Thoracic aorta (tissue), 2 donors: ENCODE measurements around the gene C11orf21. TPM values are rescaled to one million over a fixed set of nuclear protein-coding genes. Genes with fewer than 3 reads are reported as not detected.

ENCODE experiments used
- ATAC-seq: fragments of 150-250 bp; one replicate; pipeline ENCODE4 v1.8.0; 2017; ENCODE audit warnings: low read depth; ENCODE audit not compliant: insufficient number of reproducible peaks, low FRiP score
- DNase-seq: peaks from one replicate; pipeline ENCODE4 v3.0.0-alpha.2; 2020; ENCODE audit warnings: low spot score
- H3K27ac ChIP-seq, 2 donors: fragments of 200-600 bp; sonication (generic); 1 replicate in 1 of 2; 2 replicates in 1 of 2; pipeline ENCODE4 v1.5.1; 2016; ENCODE audit warnings: mild to moderate bottlenecking in 2 of 2, moderate library complexity in 2 of 2
- H3K27me3 ChIP-seq: fragments of 200-600 bp; sonication (generic); replicated peaks from 2 replicates; pipeline ENCODE4 v1.6.0; 2016; ENCODE audit warnings: mild to moderate bottlenecking; ENCODE audit not compliant: insufficient read depth
- H3K36me3 ChIP-seq: fragments of 200-600 bp; sonication (generic); one replicate; pipeline ENCODE4 v1.5.1; 2016
- H3K4me1 ChIP-seq, 2 donors: fragments of 200-600 bp; sonication (generic); 1 replicate in 1 of 2; 2 replicates in 1 of 2; pipeline versions ENCODE4 v1.5.1 to v1.6.0; 2016; ENCODE audit warnings: low read depth in 2 of 2, mild to moderate bottlenecking in 1 of 2; ENCODE audit not compliant: control insufficient read depth in 1 of 2
- H3K4me3 ChIP-seq: fragments of 200-600 bp; sonication (generic); 2 replicates; pipeline ENCODE4 v1.5.1; 2016; ENCODE audit warnings: mild to moderate bottlenecking
- H3K9me3 ChIP-seq: fragments of 200-600 bp; sonication (generic); 2 replicates; pipeline ENCODE4 v1.5.1; 2016
- CTCF ChIP-seq: fragments of 200-600 bp; sonication (generic); IDR thresholded peaks from one replicate; pipeline ENCODE4 v1.5.1; 2019; ENCODE audit warnings: antibody characterized with exemption
- total RNA-seq, 2 donors: library from RNA; depleted of rRNA; stranded (reverse); fragments of >200 nt; gene quantifications; one replicate each; pipeline versions ENCODE4 v1.1.0 to v1.2.3, GENCODE V29; 2016

C11orf21 gene
- total RNA-seq, 2 donors from 2014 or later: 1.1 to 4.3 TPM

GRCh38 chr11:2303627-2304505 lies 2.1 kb upstream of the C11orf21 start:
- no peak for TF ChIP-seq CTCF
- Histone ChIP-seq H3K36me3 (no peaks in the 10 kb centered on the region), H3K27me3 (no peaks in the 10 kb centered on the region), H3K27ac (peak overlapping the region; percentile 66 to 76), H3K9me3 (no peaks in the 10 kb centered on the region), H3K4me1 (peaks cover 34 to 55% of the 10 kb centered on the region in 2 donors), H3K4me3 (no peak overlapping the region)
- ATAC-seq (no peak), DNase-seq (no peak)

- no peak for TF ChIP-seq CTCF
- no peaks in the 10 kb centered on the region for H3K27me3 ChIP-seq
- no peak for ATAC-seq
- no peak for DNase-seq
- H3K36me3 ChIP-seq: no peaks in the 10 kb centered on the region
- no peaks in the 10 kb centered on the region for H3K9me3 ChIP-seq
- H3K4me1 ChIP-seq: peaks cover 34 to 55% of the 10 kb centered on the region in 2 donors
- peak overlapping the region; percentile 48 for H3K4me3 ChIP-seq
- H3K27ac ChIP-seq: peak overlapping the region; percentile 66 to 76
These were observed 1.3 kb upstream of the C11orf21 start for GRCh38 chr11:2302896-2303626.

GRCh38 chr11:2302306-2302895 lies 683 bp upstream of the C11orf21 start:
- peak overlapping the region; percentile 48 for H3K4me3 ChIP-seq
- H3K27ac ChIP-seq: peak overlapping the region; percentile 66 to 76
- no peaks in the 10 kb centered on the region for H3K36me3 ChIP-seq
- no peaks in the 10 kb centered on the region for H3K9me3 ChIP-seq
- peaks cover 34 to 53% of the 10 kb centered on the region in 2 donors for H3K4me1 ChIP-seq
- TF ChIP-seq CTCF: no peak
- no peaks in the 10 kb centered on the region for H3K27me3 ChIP-seq
- DNase-seq (no peak), ATAC-seq (no peak)

GRCh38 chr11:2300936-2301630 lies 635 bp downstream of the C11orf21 start:
- H3K4me3 ChIP-seq: peak overlapping the region; percentile 39
- peaks cover 25 to 41% of the 10 kb centered on the region in 2 donors for H3K4me1 ChIP-seq
- ATAC-seq: no peak
- no peaks in the 10 kb centered on the region for H3K36me3 ChIP-seq
- H3K27ac ChIP-seq: no peak overlapping the region
- no peaks in the 10 kb centered on the region for H3K27me3 ChIP-seq
- TF ChIP-seq CTCF: no peak
- no peaks in the 10 kb centered on the region for H3K9me3 ChIP-seq
- no peak for DNase-seq
